HG02938 (cell line): ENCODE measurements around the gene RNASE12.
"Not testable (repeated sequence)": the region's sequence is repeated elsewhere in the genome, so short reads cannot be mapped to it uniquely, and the experiment has no call there.

ENCODE experiments used
- ATAC-seq: cut with Tn5 transposase; IDR thresholded peaks from one replicate; pipeline ENCODE4 v1.9.1; 2021; ENCODE audit warnings: mild to moderate bottlenecking, moderate library complexity; ENCODE audit not compliant: unreplicated experiment

Gene RNASE12

GRCh38 chr14:20583142-20583541 lies 8.0 kb downstream of the RNASE12 start:
- ATAC-seq = no peak

GRCh38 chr14:20580242-20580641 lies 10.9 kb downstream of the RNASE12 start:
- no peak for ATAC-seq

GRCh38 chr14:20578784-20579502 lies 12.2 kb downstream of the RNASE12 start:
- no peak for ATAC-seq

GRCh38 chr14:20578325-20578724 lies 12.9 kb downstream of the RNASE12 start:
- no peak for ATAC-seq

- not testable (repeated sequence) for ATAC-seq
Measured at GRCh38 chr14:20572382-20572990, 18.7 kb downstream of the RNASE12 start.

GRCh38 chr14:20570720-20571119 lies 20.5 kb downstream of the RNASE12 start:
- not testable (repeated sequence) for ATAC-seq

GRCh38 chr14:20569865-20570264 lies 21.3 kb downstream of the RNASE12 start:
- not testable (repeated sequence) for ATAC-seq

- ATAC-seq = no peak
Measured at GRCh38 chr14:20569066-20569465, 22.1 kb downstream of the RNASE12 start.

- no peak for ATAC-seq
Measured at GRCh38 chr14:20568393-20568792, 22.8 kb downstream of the RNASE12 start.

- ATAC-seq = not testable (repeated sequence)
Measured at GRCh38 chr14:20567199-20567598, 24.0 kb downstream of the RNASE12 start.

GRCh38 chr14:20564501-20564997 lies 26.6 kb downstream of the RNASE12 start:
- no peak for ATAC-seq

GRCh38 chr14:20563971-20564370 lies 27.2 kb downstream of the RNASE12 start:
- ATAC-seq = no peak

- no peak for ATAC-seq
Measured at GRCh38 chr14:20560961-20561360, 30.2 kb downstream of the RNASE12 start, which contains the start of gene RNASE9. Gene RNASE9, minus strand, starts transcription at chr14:20561047.

GRCh38 chr14:20559461-20559904 lies 31.7 kb downstream of the RNASE12 start:
- no peak for ATAC-seq

GRCh38 chr14:20557212-20557542 lies 34.0 kb downstream of the RNASE12 start:
- ATAC-seq = no peak

- no peak for ATAC-seq
Measured at GRCh38 chr14:20556500-20557211, 34.5 kb downstream of the RNASE12 start.

GRCh38 chr14:20555845-20556244 lies 35.3 kb downstream of the RNASE12 start:
- no peak for ATAC-seq

- ATAC-seq = no peak
Measured at GRCh38 chr14:20553024-20553423, 38.2 kb downstream of the RNASE12 start.

- no peak for ATAC-seq
Measured at GRCh38 chr14:20551606-20552005, 39.6 kb downstream of the RNASE12 start.

- ATAC-seq = no peak
Measured at GRCh38 chr14:20550926-20551325, 40.2 kb downstream of the RNASE12 start.

GRCh38 chr14:20548414-20549158 lies 42.6 kb downstream of the RNASE12 start:
- no peak for ATAC-seq
